HEK293 (cell line): ENCODE measurements around the gene GALNTL6.
A peak's percentile ranks its signal among the peaks of the same experiment; 100 is the strongest.

Source experiments
- CTCF ChIA-PET: fragments of 350-600 bp; formaldehyde crosslinking; extraction: SDS; loops from one replicate; lab custom pipeline; 2021; ENCODE audit warnings: antibody characterized with exemption; lab: Yijun Ruan, JAX
- POLR2A ChIA-PET: fragments of 300-600 bp; formaldehyde crosslinking; extraction: SDS; loops from one replicate; lab custom pipeline; 2020; ENCODE audit warnings: antibody characterized with exemption, inconsistent platforms; lab: Yijun Ruan, JAX
- H3K27ac ChIP-seq: fragments of 200-500 bp; sonication (Bioruptor generic); 2 replicates; pipeline ENCODE4 v1.5.1; 2014; ENCODE audit warnings: low read depth, low read length, control low read depth, inconsistent platforms; ENCODE audit errors: extremely low read depth
- H3K36me3 ChIP-seq, 2 experiments: fragments of 200-500 bp in 1 of 2; sonication (Bioruptor generic) in 1 of 2; 1 replicate in 1 of 2; 2 replicates in 1 of 2; pipeline ENCODE4 v1.5.1; 2014 to 2017; ENCODE audit warnings: inconsistent platforms in 2 of 2, low read length in 2 of 2; ENCODE audit not compliant: control insufficient read depth in 2 of 2, insufficient read depth in 1 of 2
- H3K4me1 ChIP-seq: fragments of 200-500 bp; sonication (Bioruptor generic); 2 replicates; pipeline ENCODE4 v1.5.1; 2014; ENCODE audit warnings: mild to moderate bottlenecking, low read length, inconsistent platforms; ENCODE audit not compliant: control insufficient read depth, insufficient read depth
- H3K4me3 ChIP-seq: 2 replicates; pipeline ENCODE4 v1.5.1; 2011; ENCODE audit warnings: low read depth, mild to moderate bottlenecking, control low read depth, low read length, moderate library complexity
- H3K9me3 ChIP-seq: fragments of 200-500 bp; sonication (Bioruptor generic); 2 replicates; pipeline ENCODE4 v1.5.1; 2014; ENCODE audit warnings: low read depth, low read length, inconsistent platforms; ENCODE audit not compliant: control insufficient read depth, insufficient read depth
- EGR2 ChIP-seq: fragments of 450-650 bp; formaldehyde crosslinking; IDR thresholded peaks from 2 replicates; pipeline ENCODE4 v1.5.1; 2016; ENCODE audit warnings: low read depth, missing biosample characterization, missing genetic modification characterization
- GLI4 ChIP-seq: fragments of 450-650 bp; formaldehyde crosslinking; IDR thresholded peaks from 2 replicates; pipeline ENCODE4 v1.5.1; 2016; ENCODE audit warnings: missing biosample characterization, missing genetic modification characterization
- GLIS2 ChIP-seq: fragments of 450-650 bp; formaldehyde crosslinking; IDR thresholded peaks from 2 replicates; pipeline ENCODE4 v1.5.1; 2016; ENCODE audit warnings: missing biosample characterization, missing genetic modification characterization
- HOXC10 ChIP-seq: sonication (generic); formaldehyde crosslinking; IDR thresholded peaks from 2 replicates; pipeline ENCODE4 v1.8.1; 2023; ENCODE audit warnings: mild to moderate bottlenecking, missing genetic modification reagents
- MEIS1 ChIP-seq: sonication (generic); formaldehyde crosslinking; IDR thresholded peaks from 2 replicates; pipeline ENCODE4 v1.8.1; 2022; ENCODE audit warnings: missing genetic modification reagents, mild to moderate bottlenecking, borderline replicate concordance
- MZF1 ChIP-seq: fragments of 450-650 bp; formaldehyde crosslinking; IDR thresholded peaks from 2 replicates; pipeline ENCODE4 v1.5.1; 2017; ENCODE audit warnings: missing biosample characterization, missing genetic modification characterization, borderline replicate concordance
- SCRT2 ChIP-seq: fragments of 450-650 bp; formaldehyde crosslinking; IDR thresholded peaks from 2 replicates; pipeline ENCODE4 v1.5.1; 2016; ENCODE audit warnings: missing biosample characterization, missing genetic modification characterization
- SP2 ChIP-seq: fragments of 450-650 bp; formaldehyde crosslinking; IDR thresholded peaks from 2 replicates; pipeline ENCODE4 v1.5.1; 2016; ENCODE audit warnings: missing biosample characterization, missing genetic modification characterization
- YY1 ChIP-seq: fragments of 450-650 bp; formaldehyde crosslinking; IDR thresholded peaks from 2 replicates; pipeline ENCODE4 v1.5.1; 2018; ENCODE audit warnings: missing biosample characterization, missing genetic modification characterization
- ZBTB48 ChIP-seq: fragments of 450-650 bp; formaldehyde crosslinking; IDR thresholded peaks from 2 replicates; pipeline ENCODE4 v1.5.1; 2016; ENCODE audit warnings: missing biosample characterization, missing genetic modification characterization
- ZNF112 ChIP-seq: fragments of 450-650 bp; formaldehyde crosslinking; IDR thresholded peaks from 2 replicates; pipeline ENCODE4 v1.5.0; 2017; ENCODE audit warnings: missing biosample characterization, missing genetic modification characterization
- ZNF121 ChIP-seq: fragments of 450-650 bp; formaldehyde crosslinking; IDR thresholded peaks from 2 replicates; pipeline ENCODE4 v1.5.1; 2016; ENCODE audit warnings: missing biosample characterization, missing genetic modification characterization
- ZNF16 ChIP-seq: fragments of 450-650 bp; formaldehyde crosslinking; IDR thresholded peaks from 2 replicates; pipeline ENCODE4 v1.5.1; 2016; ENCODE audit warnings: low read depth, missing biosample characterization, missing genetic modification characterization
- ZNF266 ChIP-seq: fragments of 450-650 bp; formaldehyde crosslinking; IDR thresholded peaks from 2 replicates; pipeline ENCODE4 v1.5.1; 2016; ENCODE audit warnings: missing biosample characterization, missing genetic modification characterization, low read depth
- ZNF324 ChIP-seq: fragments of 450-650 bp; formaldehyde crosslinking; IDR thresholded peaks from 2 replicates; pipeline ENCODE4 v1.5.1; 2016; ENCODE audit warnings: missing biosample characterization, missing genetic modification characterization
- ZNF354C ChIP-seq: fragments of 450-650 bp; formaldehyde crosslinking; IDR thresholded peaks from 2 replicates; pipeline ENCODE4 v1.5.1; 2016; ENCODE audit warnings: missing biosample characterization, missing genetic modification characterization, low read depth, borderline replicate concordance
- ZNF548 ChIP-seq: fragments of 450-650 bp; formaldehyde crosslinking; IDR thresholded peaks from 2 replicates; pipeline ENCODE4 v1.5.1; 2016; ENCODE audit warnings: missing biosample characterization, missing genetic modification characterization
- ZNF626 ChIP-seq: fragments of 450-650 bp; sonication (Bioruptor Pico); formaldehyde crosslinking; IDR thresholded peaks from 2 replicates; pipeline ENCODE4 v1.5.1; 2018; ENCODE audit warnings: missing biosample characterization, missing genetic modification characterization, inconsistent platforms
- ZNF629 ChIP-seq: fragments of 450-650 bp; formaldehyde crosslinking; IDR thresholded peaks from 2 replicates; pipeline ENCODE4 v1.5.1; 2017; ENCODE audit warnings: missing biosample characterization, missing genetic modification characterization
- ZNF654 ChIP-seq: fragments of 450-650 bp; formaldehyde crosslinking; IDR thresholded peaks from 2 replicates; pipeline ENCODE4 v1.5.1; 2016; ENCODE audit warnings: low read depth, missing biosample characterization, missing genetic modification characterization
- TF ChIP-seq, protein P1 (sequence below): fragments of 450-650 bp; formaldehyde crosslinking; IDR thresholded peaks from 2 replicates; pipeline ENCODE4 v1.5.1; 2016; ENCODE audit warnings: missing biosample characterization, missing genetic modification characterization
- TF ChIP-seq, protein P2 (sequence below): fragments of 450-650 bp; formaldehyde crosslinking; IDR thresholded peaks from 2 replicates; pipeline ENCODE4 v1.5.1; 2016; ENCODE audit warnings: missing biosample characterization, missing genetic modification characterization
- TF ChIP-seq, protein P3 (sequence below): fragments of 450-650 bp; formaldehyde crosslinking; conservative IDR thresholded peaks from 2 replicates; pipeline ENCODE4 v1.5.1; 2016; ENCODE audit warnings: low read depth, missing biosample characterization, missing genetic modification characterization
- TF ChIP-seq, protein P4 (sequence below): fragments of 450-650 bp; formaldehyde crosslinking; IDR thresholded peaks from 2 replicates; pipeline ENCODE4 v1.5.1; 2016; ENCODE audit warnings: missing biosample characterization, missing genetic modification characterization

The GALNTL6 gene

DNA sequence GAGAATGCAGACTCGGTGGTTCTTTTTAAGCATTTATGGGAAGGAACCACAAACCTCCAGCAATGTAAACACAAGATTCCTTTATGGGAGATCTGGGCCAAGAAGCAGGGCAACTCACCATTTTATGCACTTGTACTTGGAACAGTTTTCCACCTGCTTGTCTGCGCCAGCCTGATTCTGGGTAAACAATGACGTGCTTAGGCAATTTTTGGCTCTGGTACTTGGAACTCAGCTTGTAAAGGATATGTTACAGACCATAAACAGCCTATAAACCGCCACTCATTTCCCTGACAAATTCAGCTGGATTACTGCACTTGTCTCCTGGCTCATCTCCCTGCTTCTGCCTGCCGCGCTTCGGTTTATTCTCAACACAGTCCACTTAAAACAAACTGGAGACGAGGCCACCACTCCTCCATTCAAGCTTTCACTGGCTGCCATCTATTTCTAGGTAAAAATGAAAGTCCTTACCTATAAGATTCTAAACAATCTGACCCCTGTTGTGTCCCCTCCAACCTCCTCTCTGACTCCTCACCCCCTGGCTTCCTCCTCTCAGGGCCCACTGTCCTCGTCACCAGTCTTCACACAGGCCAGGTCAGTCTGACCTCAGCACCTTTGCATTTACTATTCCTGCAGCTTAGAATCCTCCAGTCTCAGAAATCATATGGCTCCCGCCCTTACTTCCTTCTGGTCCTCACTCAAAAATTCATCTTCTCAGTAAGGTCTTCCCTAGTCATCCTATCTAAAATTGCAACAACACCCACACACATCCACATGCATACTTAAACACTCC is 1149.6 kb downstream of the GALNTL6 start (continued):
- TF ChIP-seq YY1 (tag by site-specific recombination): no peak
- no peak; the same call in 1 of the 2 replicates for TF ChIP-seq MZF1
- TF ChIP-seq, protein P1, sequence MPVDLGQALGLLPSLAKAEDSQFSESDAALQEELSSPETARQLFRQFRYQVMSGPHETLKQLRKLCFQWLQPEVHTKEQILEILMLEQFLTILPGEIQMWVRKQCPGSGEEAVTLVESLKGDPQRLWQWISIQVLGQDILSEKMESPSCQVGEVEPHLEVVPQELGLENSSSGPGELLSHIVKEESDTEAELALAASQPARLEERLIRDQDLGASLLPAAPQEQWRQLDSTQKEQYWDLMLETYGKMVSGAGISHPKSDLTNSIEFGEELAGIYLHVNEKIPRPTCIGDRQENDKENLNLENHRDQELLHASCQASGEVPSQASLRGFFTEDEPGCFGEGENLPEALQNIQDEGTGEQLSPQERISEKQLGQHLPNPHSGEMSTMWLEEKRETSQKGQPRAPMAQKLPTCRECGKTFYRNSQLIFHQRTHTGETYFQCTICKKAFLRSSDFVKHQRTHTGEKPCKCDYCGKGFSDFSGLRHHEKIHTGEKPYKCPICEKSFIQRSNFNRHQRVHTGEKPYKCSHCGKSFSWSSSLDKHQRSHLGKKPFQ (tag by site-specific recombination): 0 out of 2 replicates have a peak, but pooled peaks have one; percentile 41
- no peak for TF ChIP-seq ZNF548 (tag by site-specific recombination)
- no peak for TF ChIP-seq SP2
- TF ChIP-seq EGR2 (tag by site-specific recombination): no peak
- peak; percentile 88 for TF ChIP-seq ZNF629 (tag by site-specific recombination)
- TF ChIP-seq, protein P2, sequence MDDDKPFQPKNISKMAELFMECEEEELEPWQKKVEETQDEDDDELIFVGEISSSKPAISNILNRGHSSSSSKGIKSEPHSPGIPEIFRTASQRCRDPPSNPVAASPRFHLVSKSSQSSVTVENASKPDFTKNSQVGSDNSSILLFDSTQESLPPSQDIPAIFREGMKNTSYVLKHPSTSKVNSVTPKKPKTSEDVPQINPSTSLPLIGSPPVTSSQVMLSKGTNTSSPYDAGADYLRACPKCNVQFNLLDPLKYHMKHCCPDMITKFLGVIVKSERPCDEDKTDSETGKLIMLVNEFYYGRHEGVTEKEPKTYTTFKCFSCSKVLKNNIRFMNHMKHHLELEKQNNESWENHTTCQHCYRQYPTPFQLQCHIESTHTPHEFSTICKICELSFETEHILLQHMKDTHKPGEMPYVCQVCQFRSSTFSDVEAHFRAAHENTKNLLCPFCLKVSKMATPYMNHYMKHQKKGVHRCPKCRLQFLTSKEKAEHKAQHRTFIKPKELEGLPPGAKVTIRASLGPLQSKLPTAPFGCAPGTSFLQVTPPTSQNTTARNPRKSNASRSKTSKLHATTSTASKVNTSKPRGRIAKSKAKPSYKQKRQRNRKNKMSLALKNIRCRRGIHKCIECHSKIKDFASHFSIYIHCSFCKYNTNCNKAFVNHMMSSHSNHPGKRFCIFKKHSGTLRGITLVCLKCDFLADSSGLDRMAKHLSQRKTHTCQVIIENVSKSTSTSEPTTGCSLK: no peak
- TF ChIP-seq MEIS1 (CRISPR knock-in tag): no peak
- no peak for TF ChIP-seq ZNF324 (tag by site-specific recombination)

DNA sequence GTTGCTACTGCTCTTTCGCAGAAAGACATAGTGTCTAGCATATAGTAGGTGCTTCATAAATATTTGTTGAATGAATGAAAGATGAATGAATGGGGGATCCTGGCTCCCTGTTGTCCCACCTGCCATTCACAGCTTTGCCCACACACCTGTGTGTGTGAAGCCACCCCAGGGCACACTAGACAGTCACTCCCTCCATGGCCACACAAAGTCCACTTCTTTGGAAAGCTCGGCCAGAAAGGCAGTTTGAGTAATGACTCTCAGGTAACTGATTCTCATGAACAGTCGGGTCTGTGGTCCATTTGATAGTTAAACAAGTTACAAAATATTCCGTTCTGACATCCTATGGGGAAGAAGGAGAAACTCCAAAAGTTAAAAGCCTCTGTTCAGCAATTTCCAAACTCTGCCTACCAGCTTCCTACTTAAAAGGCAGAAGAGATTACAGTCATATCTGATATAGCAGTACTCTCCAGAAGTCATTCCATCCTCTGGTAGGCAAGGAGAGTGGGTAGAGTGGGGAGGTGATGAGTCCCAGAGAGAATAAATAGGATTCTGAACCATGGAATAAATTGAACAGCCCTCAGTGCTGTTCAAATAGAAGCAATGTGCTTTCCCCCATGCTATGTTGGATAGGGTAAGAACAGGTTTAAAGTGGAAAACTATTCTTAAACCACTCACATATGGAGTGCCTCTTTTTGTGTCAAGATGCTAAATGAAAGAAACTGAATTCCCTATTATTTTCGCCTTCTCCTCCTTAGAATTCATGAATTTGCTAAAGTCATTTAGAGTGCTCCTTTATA is 1150.5 kb downstream of the GALNTL6 start:
- Histone ChIP-seq H3K4me3 (no peak overlapping the region), H3K36me3 (no peaks in the 10 kb centered on the region), H3K9me3 (no peaks in the 10 kb centered on the region), H3K27ac (no peak overlapping the region), H3K4me1 (peaks cover 7% of the 10 kb centered on the region; the same call in 1 of the 2 replicates)
- ChIA-PET CTCF (interaction anchor here (0.6 to 0.8 kb wide), 2 partner anchors 22 to 1296 kb away, joined by 3 read pairs; no protein-coding TSS in a partner anchor), POLR2A (no interaction called here)
- TF ChIP-seq, protein P3, sequence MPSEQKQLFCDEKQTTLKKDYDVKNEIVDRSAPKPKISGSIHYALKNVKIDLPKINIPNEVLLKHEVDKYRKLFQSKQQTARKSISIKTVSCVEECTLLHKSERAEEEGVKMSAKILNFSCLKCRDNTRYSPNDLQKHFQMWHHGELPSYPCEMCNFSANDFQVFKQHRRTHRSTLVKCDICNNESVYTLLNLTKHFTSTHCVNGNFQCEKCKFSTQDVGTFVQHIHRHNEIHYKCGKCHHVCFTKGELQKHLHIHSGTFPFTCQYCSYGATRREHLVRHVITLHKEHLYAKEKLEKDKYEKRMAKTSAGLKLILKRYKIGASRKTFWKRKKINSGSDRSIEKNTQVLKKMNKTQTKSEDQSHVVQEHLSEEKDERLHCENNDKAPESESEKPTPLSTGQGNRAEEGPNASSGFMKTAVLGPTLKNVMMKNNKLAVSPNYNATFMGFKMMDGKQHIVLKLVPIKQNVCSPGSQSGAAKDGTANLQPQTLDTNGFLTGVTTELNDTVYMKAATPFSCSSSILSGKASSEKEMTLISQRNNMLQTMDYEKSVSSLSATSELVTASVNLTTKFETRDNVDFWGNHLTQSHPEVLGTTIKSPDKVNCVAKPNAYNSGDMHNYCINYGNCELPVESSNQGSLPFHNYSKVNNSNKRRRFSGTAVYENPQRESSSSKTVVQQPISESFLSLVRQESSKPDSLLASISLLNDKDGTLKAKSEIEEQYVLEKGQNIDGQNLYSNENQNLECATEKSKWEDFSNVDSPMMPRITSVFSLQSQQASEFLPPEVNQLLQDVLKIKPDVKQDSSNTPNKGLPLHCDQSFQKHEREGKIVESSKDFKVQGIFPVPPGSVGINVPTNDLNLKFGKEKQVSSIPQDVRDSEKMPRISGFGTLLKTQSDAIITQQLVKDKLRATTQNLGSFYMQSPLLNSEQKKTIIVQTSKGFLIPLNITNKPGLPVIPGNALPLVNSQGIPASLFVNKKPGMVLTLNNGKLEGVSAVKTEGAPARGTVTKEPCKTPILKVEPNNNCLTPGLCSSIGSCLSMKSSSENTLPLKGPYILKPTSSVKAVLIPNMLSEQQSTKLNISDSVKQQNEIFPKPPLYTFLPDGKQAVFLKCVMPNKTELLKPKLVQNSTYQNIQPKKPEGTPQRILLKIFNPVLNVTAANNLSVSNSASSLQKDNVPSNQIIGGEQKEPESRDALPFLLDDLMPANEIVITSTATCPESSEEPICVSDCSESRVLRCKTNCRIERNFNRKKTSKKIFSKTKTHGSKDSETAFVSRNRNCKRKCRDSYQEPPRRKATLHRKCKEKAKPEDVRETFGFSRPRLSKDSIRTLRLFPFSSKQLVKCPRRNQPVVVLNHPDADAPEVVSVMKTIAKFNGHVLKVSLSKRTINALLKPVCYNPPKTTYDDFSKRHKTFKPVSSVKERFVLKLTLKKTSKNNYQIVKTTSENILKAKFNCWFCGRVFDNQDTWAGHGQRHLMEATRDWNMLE (tag by site-specific recombination): no peak
- TF ChIP-seq ZNF121 (tag by site-specific recombination) (no peak), ZNF654 (tag by site-specific recombination) (no peak), ZBTB48 (tag by site-specific recombination) (no peak), ZNF16 (tag by site-specific recombination) (no peak), ZNF266 (tag by site-specific recombination) (no peak), HOXC10 (no peak), ZNF112 (tag by site-specific recombination) (no peak), GLI4 (tag by site-specific recombination) (no peak), ZNF354C (tag by site-specific recombination) (no peak), ZNF626 (tag by site-specific recombination) (no peak), SCRT2 (no peak), GLIS2 (tag by site-specific recombination) (no peak)
- TF ChIP-seq, protein P4, sequence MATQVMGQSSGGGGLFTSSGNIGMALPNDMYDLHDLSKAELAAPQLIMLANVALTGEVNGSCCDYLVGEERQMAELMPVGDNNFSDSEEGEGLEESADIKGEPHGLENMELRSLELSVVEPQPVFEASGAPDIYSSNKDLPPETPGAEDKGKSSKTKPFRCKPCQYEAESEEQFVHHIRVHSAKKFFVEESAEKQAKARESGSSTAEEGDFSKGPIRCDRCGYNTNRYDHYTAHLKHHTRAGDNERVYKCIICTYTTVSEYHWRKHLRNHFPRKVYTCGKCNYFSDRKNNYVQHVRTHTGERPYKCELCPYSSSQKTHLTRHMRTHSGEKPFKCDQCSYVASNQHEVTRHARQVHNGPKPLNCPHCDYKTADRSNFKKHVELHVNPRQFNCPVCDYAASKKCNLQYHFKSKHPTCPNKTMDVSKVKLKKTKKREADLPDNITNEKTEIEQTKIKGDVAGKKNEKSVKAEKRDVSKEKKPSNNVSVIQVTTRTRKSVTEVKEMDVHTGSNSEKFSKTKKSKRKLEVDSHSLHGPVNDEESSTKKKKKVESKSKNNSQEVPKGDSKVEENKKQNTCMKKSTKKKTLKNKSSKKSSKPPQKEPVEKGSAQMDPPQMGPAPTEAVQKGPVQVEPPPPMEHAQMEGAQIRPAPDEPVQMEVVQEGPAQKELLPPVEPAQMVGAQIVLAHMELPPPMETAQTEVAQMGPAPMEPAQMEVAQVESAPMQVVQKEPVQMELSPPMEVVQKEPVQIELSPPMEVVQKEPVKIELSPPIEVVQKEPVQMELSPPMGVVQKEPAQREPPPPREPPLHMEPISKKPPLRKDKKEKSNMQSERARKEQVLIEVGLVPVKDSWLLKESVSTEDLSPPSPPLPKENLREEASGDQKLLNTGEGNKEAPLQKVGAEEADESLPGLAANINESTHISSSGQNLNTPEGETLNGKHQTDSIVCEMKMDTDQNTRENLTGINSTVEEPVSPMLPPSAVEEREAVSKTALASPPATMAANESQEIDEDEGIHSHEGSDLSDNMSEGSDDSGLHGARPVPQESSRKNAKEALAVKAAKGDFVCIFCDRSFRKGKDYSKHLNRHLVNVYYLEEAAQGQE (tag by site-specific recombination): no peak
